Measurements from ENCODE around the gene TTC39C.
"Not testable (repeated sequence)": the region's sequence is repeated elsewhere in the genome, so short reads cannot be mapped to it uniquely, and the experiment has no call there.

The TTC39C gene

DNA sequence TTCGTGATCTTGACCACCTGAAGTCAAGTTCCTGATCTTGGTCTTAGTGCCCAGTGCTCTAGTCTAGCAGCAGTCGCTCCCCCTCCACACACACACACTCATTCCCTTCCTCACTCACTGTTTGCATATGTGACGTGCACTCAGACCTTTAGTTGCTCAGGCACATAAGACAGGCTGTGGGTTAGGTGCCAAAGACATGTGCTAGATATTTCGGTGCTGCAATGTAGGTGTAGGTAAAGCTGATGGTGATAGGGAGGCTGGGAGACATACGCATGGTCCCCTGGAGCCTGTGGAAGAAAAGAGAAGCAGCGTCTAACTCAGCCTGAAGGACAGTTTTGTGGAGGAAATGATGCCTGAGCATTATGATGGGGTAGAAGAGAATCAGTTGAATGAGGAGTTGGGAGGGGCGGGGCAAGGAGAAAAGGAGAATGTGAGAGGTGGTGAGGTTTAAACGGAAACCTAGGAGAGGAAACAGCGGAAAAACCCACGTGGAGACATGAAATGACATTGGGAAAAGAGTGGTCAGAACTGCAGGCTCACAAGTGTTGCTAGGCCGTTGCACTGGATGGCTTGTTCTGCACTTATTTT is 3.8 kb downstream of the TTC39C start:
- DNase-seq: no peak

DNA sequence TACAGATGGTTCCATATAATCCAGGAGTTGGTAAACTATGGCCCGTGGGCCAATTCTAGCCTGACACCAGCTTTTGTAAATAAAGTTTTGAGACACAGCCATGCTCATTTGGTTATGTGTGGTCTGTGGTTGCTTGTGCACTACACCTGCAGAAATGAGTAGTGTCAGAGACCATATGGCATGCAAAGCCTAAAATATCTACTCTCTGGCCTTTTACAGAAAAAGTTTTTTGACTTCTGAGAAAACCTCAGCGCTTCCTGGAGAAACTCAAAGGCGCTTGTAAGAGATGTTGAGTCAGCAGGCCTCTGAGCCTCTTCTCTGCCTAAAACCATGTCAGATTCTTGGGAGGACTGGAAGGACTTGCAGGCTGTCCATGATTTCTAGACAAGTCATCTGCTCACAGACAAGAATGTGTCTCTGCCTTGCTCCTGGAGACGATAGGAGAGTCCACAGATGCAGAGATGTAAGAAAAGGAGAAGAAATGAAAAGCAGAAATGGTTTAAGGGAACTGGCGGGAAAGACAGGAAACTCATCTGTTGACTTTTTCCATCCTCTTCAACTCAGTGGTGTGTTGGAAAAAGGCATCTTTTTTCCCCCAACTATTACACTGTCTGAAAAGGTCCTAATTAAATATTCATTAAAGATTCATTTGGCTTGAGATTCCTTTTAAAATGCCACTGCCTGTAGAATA is 5.2 kb downstream of the TTC39C start:
- DNase-seq: peak in 1 of 2 experiments; percentile 54

DNA sequence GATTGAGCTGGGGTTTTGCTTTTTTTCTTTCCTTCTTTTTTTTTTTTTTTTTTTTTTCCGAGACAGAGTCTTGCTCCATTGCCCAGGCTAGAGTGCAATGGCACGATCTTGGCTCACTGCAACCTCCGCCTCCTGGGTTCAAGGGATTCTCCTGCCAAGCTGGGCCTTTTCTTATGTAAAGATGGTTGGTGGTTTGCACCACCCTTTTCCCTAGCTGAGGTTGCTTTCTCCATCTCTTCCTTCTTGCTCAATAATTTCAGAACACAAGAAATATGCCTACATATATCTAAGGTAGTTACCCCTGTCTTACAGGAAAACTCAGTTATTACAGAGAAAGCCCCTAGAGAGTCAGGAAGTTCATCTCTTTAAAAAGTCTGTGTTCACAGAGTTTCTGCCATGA is 7.0 kb downstream of the TTC39C start:
- no peak for DNase-seq

DNA sequence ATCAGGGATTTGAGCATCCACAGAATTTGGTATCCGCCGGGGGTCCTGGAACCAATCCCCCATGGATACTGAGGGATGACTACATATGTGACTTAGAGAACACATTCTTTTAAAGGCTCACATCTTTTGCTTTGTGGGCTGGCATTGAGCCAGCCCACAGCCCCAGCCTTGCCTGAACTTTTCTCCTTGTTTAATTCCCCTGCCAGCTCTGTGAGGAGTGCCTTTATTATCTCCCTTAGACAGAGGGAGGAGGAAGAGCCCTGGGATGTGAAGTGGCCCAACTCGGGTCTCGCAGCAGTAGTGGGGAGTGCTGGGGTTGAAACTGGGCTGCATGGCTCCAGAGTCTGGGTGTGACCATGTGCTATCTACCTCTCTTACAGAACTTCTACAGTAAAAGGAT is 7.6 kb downstream of the TTC39C start:
- DNase-seq: no peak

DNA sequence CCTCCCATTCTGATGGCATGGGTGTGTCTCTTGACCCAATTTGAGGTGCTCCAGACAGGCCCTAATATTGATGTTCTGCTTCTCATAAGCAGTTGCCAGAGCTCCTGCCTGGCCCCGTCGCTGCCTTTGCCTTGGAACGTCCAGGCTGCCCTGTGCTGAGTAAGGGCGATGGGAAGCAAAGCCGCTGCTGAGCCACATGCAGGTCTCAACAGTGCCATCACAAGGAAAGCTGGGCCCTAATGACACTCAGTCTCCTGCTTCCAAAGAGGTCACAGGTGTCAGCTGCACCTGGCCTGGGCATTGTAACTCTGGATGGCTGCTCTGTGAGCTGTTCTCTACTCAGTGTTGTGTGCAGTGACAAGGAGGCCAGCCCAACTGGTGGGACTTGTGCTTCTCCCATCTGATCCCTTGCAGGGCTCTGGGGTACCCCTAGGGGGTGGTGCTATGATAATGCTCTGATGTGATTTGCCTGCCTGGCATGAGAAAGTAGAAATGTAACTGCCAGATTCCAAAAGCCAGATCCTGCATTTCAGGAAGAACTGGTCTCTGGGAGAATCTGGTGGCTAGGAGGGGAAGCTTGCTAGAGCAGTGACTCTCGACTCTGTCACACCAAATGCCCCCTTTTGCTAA is 8.7 kb downstream of the TTC39C start:
- no peak for DNase-seq

DNA sequence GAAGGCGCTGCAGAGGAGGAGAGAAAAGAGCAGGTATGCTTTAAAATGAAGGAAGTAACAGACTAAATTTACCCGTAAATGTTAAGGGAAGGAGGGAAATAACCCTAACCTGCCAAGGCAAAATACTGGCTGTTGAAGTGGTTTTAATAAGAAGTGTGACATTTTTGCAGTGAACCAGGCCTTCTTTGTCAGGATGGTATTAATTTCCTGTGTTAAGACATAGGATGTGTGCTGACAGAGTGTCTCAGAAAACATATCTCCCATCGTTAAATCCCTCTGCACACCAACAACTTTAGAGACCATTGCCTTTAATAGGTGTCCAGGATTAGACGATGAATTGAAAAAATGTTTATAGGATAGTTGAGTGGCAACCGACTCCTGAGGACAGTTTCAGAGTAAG is 9.9 kb downstream of the TTC39C start:
- no peak for DNase-seq

DNA sequence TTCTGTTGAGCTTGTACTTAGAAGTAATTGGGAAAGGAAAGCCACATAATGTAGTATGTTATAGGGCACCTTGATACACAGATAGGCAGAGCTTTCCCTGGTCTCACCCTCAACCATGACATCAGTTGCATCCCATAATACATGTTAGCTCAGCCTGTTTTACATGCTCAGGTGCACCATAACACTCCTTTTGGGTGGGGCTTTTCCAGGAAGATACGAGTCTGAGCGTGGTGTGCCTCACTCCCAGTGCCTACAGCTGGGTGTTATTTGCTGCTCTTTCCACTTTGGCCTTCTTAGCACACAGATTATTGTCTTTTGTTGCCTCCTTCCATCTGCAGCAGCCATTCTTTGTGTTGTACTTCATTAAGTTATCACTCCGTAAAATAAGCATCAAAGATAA is 11.9 kb downstream of the TTC39C start:
- DNase-seq: no peak

DNA sequence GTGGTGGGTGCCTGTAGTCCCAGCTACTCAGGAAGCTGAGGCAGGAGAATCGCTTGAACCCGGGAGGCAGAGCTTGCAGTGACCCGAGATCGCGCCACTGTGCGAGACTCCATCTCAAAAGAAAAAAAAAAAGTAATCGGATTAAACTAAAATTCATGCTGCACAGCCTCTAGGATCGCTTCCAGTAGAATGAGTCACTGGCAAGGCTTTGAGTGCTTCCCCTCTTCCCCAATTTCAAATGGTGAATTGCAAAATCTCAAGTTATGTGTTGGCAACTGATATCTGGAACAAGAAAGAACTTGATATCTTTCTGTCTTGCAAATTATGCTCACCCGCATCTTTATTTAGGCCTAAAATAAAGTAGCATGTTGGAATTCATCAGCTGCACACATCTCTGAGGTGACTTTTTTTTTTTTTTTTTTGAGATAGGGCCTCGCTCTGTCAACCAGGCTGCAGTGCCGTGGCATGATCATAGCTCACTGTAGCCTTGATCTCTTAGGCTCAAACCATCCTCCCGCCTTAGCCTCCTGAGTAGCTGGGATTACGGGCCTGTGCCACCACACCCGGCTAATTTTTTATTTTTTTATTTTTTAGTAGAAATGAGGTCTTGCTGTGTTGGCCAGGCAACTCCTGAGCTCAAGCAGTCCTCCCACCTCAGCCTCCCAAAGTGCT is 12.7 kb downstream of the TTC39C start:
- DNase-seq: no peak

DNA sequence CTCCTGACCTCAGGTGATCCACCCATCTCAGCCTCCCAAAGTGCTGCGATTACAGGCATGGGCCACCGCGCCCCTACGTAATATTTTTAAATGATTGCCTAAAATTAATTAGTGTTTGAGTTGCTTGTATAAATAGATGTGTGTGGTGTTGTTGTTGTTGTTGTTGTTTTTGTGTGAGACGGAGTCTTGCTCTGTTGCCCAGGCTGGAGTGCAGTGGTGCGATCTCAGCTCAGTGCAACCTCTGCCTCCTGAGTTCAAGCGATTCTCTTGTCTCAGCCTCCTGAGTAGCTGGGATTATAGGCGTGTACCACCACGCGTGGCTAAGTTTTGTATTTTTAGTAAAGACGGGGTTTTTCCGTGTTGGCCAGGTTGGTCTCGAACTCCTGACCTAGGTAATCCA is 14.4 kb downstream of the TTC39C start:
- DNase-seq: not testable (repeated sequence)

DNA sequence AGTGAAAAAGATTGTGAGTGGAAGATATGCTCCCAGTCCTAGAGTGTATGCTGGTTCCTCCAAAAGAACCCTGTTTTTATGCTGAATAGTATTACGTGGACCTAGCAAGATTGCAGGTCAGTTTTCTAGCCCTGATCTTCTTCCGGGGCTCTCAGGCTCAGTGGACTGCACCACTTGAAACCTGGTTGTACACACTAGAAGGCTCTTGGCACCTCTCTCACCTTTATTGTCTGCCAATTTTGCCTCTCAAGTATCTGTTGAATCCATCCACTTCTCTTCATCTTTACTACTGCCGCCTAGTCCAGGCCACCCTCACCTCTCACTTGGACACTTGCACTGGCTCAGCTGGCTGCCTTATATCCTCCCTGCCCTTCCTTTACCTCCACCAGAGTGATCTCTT is 16.8 kb downstream of the TTC39C start:
- no peak for DNase-seq

DNA sequence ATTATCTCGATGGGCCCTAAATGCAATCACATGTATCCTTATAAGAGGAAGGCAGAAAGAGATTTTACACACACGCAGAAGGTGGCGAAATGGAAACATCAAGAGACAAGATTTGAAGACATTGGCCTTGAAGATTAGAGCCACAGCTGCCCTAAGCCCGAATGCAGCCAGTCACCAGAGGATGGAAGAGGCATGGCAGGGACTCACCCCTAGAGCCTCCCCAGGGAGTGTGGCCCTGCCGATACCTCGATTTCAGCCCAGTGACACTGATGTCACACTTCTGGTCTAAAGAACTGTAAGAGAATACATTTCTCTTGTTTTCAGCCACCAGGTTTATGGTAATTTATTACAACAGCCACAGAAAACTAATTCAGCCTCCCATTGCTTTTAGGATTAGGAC is 17.4 kb downstream of the TTC39C start:
- DNase-seq: no peak

DNA sequence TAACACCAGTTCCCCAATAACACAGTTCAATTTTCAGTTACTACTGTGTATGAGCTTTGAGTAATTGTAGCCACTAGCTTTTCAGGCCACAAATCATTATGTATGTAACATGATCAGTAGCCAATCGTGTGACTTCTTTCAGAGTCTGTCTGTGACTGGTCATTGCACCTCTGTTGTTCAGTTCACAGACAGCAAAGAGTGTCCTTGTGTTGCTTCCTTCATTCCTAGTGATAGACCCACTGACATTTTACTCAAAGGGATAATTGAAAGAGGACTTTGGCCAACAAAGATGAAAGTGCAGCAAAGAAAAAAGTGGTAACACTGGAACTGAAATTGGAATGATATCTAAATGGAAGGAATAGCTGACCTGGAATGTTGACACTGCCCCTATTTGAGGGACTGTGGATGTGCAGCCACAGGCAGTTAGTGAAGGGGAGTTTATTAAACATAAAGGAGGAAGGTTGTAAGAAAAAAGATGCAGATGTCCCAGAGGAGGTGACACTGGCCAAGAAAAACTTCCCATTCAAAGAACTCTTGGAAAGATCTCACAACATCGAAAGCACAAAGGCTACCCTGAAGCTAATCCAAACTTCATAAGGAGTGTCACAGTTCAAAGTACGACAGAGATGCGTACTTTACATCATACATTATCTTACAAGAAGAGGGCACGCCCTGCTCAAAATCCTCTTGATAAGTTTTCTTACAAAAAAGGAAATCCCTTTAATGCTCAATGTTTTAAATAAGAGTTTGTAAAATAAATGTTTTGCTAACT is 19.3 kb downstream of the TTC39C start:
- DNase-seq: no peak

DNA sequence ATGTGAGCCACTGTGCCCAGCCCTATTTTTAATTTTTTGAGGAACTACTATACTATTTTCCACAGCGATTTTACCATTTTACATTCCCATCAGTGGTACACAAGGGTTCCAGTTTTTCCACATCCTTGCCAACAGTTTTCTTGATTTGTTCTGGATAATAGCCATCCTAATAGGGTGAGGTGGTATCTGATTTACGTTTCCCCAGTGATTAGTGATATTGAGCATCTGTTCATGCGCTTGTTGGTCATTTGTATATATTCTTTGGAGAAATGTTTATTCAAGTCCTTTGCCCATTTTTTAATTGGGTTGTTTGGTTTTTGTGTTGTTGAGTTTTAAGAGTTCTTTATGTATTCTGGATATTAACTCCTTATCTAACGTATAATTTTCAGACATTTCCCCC is 20.8 kb downstream of the TTC39C start:
- DNase-seq: no peak

DNA sequence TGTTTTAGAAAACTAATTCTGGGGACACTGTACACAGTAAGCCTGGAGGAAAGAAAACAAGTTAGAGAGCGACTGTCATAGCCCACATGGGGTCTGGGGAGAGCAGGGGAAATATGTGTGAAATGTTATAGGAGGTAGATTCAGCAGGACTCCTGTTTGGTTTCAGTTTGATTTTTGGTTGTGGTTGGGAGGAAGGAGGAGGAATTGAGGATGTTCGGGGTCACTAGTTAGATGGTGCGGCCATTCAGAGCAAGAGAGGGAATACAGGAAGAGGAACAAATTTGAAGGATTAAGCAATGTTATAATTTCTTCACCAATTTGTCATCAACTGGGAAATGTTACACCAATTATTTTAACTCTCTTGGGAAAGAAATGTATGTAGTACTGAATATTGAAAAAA is 25.1 kb downstream of the TTC39C start:
- no peak for DNase-seq

DNA sequence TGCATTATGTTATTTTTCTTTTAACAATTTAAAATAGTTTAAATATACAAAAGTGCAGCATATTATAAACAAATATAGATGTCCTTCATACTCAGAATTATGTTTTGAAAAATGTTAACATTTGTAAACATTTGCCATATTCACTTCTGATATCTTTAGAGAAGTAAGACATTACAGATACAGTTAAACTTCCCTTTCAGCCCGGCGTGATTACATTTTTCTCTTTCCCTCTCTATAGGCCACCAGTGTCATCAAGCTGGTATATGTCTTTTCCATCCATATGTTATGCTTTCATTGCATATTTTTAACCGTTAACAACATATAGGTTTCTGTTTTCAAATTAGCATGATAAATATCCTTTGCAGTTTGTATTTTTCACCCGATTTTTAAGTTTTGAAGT is 27.1 kb downstream of the TTC39C start:
- no peak for DNase-seq

DNA sequence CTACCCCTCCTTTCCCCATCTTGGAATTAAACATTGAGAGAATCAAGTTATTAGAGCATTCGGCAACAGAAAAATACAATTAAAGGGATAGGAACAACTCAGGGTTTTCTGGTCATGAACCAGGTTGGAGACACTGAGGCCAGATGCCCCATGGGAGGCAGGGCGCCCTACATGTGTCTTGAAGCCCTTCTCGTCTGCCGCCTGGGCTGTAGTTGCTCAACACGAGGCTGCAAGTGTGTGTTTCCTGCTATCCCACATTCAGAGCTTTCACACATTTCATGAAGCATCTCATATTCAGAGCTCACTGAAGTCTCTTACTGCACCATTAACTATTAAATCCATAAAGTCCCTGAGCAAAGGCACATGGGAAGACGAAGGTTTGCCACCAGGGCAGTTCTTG is 28.8 kb downstream of the TTC39C start:
- DNase-seq: no peak

DNA sequence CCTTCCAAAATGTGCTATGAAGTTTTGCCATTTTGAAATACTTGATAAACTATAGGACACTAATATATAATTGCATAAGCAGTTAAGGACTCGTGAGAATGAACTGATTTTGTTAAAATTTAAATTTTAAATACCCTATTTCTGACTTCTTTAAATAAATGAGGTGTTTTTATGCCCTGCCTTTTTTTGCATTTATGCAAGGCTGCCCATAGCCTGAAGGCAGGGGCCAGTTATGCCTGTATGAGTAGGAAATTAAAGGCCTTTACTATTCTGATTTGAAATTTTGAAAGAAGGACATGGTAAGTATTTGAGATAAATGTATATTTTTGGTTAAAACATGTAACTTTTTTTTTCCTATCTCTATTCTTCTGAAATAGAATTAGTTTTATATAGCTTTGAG is 33.7 kb downstream of the TTC39C start:
- no peak for DNase-seq

DNA sequence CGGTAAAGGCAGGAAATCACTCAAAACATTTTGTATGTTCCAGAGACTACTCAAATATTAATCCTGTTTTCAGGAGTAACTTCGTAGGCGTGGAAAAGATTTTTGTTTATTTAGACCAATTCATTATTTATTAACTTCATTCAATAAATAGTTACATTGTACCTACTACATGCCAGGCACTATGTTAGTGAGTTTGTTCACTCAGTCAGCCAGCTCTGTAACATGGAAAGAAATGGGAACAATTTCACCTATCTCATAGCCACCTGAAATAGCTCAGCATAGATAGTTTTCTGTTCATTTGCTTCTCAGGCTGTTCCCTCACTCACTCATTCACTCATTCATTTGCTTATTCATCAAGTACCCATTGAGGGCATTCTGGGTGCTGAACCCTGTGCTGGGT is 34.6 kb downstream of the TTC39C start:
- DNase-seq: no peak

DNA sequence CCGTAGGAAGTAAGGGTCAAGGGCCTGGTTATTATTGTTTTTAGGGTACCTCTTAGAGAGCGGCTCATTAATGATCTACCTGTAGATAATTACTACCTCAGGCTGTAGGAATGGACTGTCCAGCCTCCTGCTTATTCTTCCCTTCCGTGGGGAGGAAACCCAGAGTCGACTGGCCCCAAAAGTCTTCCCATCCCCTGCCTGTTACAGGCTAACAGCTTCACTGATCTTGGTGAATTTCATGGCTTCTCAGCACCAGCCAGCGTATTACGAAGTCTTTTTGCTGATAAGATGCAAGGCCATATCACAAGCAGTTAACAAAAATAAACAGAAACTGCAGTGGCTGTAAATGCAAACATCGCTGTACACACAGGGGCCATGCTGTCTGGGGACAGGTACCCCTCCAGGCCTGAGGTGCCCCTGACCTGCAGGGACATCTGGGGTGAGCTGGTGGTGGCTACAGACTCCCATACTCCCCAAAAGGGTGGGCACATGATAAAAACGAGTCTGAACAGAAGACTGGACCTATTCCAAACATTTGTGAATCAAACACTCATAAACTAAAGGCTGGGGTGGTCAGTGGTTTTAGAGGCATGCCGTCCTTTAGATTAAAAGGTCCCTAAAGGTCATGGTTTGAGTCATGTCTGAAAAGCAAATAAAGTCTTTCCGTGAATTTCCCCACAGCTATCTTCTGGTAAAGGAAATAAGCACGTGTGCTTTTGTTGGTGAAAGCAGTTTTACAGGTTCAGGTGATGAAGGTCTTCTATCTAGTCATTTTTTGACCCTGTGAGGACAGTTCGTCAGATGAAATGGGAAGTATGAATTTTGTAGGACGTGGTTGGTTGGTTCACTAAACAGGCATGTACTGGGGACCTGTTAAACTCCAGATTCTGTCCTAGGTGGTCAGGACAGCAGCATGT is 36.7 kb downstream of the TTC39C start:
- DNase-seq: no peak

DNA sequence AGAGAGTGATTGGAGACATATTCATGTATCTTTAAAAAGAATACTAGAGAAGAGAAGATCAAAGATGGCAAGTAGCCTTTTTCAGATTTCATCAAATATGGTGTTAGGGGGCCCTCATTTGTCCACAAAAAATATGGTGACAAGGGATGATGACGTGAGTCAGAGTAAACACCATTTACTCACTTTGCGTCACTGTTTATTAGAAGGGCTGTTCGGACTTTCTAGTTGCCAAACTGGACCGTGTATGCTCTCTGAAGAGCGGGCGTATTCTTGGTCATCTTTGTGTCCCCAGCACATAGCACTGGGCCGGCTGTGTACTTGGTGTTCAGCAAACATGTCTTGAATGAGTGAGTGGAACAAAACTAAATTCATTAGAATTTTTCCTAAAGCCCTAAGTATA is 37.5 kb downstream of the TTC39C start:
- no peak for DNase-seq

DNA sequence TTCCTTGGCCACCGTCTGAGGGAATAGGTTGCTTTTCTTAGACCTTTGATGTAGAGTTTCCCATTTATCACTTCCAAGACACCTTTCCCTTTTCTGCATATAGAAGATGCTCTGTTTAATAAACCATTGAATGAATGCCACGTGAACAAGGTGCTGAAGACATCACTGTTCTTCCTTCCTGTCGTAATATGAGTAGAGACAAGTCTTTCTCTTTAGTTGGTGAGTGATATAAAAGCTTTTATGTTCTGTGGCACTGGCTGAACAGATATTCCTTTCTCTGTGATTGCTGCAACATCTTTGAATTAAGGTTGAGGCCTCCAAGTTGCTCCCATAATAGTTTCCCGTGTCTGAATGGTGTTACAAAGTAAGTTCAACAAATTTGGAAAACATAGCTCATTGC is 38.7 kb downstream of the TTC39C start:
- DNase-seq: no peak

DNA sequence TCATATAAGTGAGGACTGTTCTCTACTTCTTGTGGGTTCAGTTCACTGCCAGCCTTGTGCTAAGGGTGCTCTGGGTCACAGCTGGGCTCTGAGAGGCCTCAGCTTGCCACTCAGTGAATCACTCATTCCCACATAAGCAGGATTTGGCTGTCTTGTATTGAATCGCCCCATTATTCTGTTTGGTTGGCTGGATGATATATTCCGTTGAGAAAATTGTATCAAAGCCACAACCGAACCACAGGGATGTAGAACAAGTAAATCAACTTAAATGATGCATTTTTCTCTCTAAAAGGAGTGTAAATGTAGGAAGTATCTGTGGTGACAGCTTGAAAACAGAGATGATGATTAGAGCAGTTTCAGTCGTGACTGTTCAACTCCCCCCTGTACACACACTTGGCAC is 39.6 kb downstream of the TTC39C start:
- no peak for DNase-seq

All from stimulated activated CD4-positive, alpha-beta T cell treated with anti-CD3 and anti-CD28 coated beads, Interleukin-4, amount 100 ng/mL, for 4 hours (primary cell).